HepG2 (cell line): ENCODE measurements around the gene SPPL3. TPM values are rescaled to one million over a fixed set of nuclear protein-coding genes. Genes with fewer than 3 reads are reported as not detected.

ENCODE experiments used
- ARHGAP35 ChIP-seq: sonication (generic); formaldehyde crosslinking; IDR thresholded peaks from 2 replicates; pipeline ENCODE4 v1.9.0; 2022; ENCODE audit warnings: mild to moderate bottlenecking, inconsistent platforms, moderate library complexity, missing genetic modification reagents, borderline replicate concordance
- BHLHE40 ChIP-seq: IDR thresholded peaks from 2 replicates; pipeline ENCODE4 v1.6.1; 2011; ENCODE audit warnings: low read length, improper control_type of control experiment
- CBFB ChIP-seq: sonication (generic); formaldehyde crosslinking; IDR thresholded peaks from 2 replicates; pipeline ENCODE4 v1.4.0; 2020; ENCODE audit warnings: missing genetic modification reagents
- IRX3 ChIP-seq: sonication (generic); formaldehyde crosslinking; IDR thresholded peaks from 2 replicates; pipeline ENCODE4 v1.8.1; 2023; ENCODE audit warnings: mild to moderate bottlenecking, low read depth, missing genetic modification reagents, borderline replicate concordance
- MTERF4 ChIP-seq: sonication (generic); formaldehyde crosslinking; IDR thresholded peaks from 2 replicates; pipeline ENCODE4 v1.8.0; 2023; ENCODE audit warnings: mild to moderate bottlenecking, missing genetic modification reagents
- NR2C2 ChIP-seq: sonication (generic); formaldehyde crosslinking; IDR thresholded peaks from 2 replicates; pipeline ENCODE4 v1.4.0; 2020; ENCODE audit warnings: missing genetic modification reagents, mild to moderate bottlenecking, moderate library complexity, borderline replicate concordance
- PCBP1 ChIP-seq: fragments of 200-400 bp; formaldehyde crosslinking; IDR thresholded peaks from 2 replicates; pipeline ENCODE4 v1.6.1; 2017; ENCODE audit warnings: mild to moderate bottlenecking, low read depth, low read length, borderline replicate concordance
- PRPF4 ChIP-seq: fragments of 200-400 bp; formaldehyde crosslinking; IDR thresholded peaks from 2 replicates; pipeline ENCODE4 v1.6.1; 2016; ENCODE audit warnings: low read length, low read depth; ENCODE audit not compliant: poor library complexity, severe bottlenecking
- SKI ChIP-seq: fragments of 450-650 bp; IDR thresholded peaks from one replicate; pipeline ENCODE4 v1.6.1; 2018; ENCODE audit warnings: mild to moderate bottlenecking; ENCODE audit not compliant: partially characterized antibody
- ZBTB20 ChIP-seq: sonication (generic); formaldehyde crosslinking; IDR thresholded peaks from 2 replicates; pipeline ENCODE4 v1.8.1; 2023; ENCODE audit warnings: missing genetic modification reagents, low read depth, mild to moderate bottlenecking, borderline replicate concordance
- ZNF329 ChIP-seq: sonication (generic); formaldehyde crosslinking; IDR thresholded peaks from 2 replicates; pipeline ENCODE4 v1.9.0; 2021; ENCODE audit warnings: low read depth, mild to moderate bottlenecking, missing genetic modification reagents
- ZNF639 ChIP-seq: conservative IDR thresholded peaks from 2 replicates; pipeline ENCODE4 v1.6.1; 2018; ENCODE audit warnings: missing genetic modification reagents
- ZNF768 ChIP-seq: sonication (generic); formaldehyde crosslinking; IDR thresholded peaks from 2 replicates; pipeline ENCODE4 v1.4.0; 2020; ENCODE audit warnings: missing genetic modification reagents
- polyA plus RNA-seq, 8 experiments: library from polyadenylated mRNA; depleted of rRNA in 3 of 8; stranded (reverse) in 7 of 8; unstranded in 1 of 8; fragments of >200 nt; fragmentation: Illumina TruSeq in 4 of 8; extraction: Trizol in 4 of 8; gene quantifications; 2 replicates each; pipeline versions ENCODE4 v1.2.1 to v1.2.3, GENCODE V29; 2011 to 2016; ENCODE audit warnings: low read depth in 4 of 8, missing spikeins in 1 of 8, mixed read lengths in 1 of 8; ENCODE audit not compliant: insufficient read depth in 1 of 8
- total RNA-seq, 5 experiments: library from RNA; depleted of rRNA; stranded (reverse); fragments of >200 nt; fragmentation: Illumina TruSeq; extraction: Trizol; gene quantifications; 2 replicates each; pipeline ENCODE4 v1.2.3, GENCODE V29; 2016; ENCODE audit warnings: low read depth in 1 of 5
- TF ChIP-seq, protein P1 (sequence below): sonication (generic); formaldehyde crosslinking; IDR thresholded peaks from 2 replicates; pipeline ENCODE4 v1.4.0; 2020; ENCODE audit warnings: missing genetic modification reagents
- TF ChIP-seq, protein P2 (sequence below): sonication (generic); formaldehyde crosslinking; IDR thresholded peaks from 2 replicates; pipeline ENCODE4 v1.4.0; 2020; ENCODE audit warnings: missing genetic modification reagents
- TF ChIP-seq, protein P3 (sequence below): sonication (generic); formaldehyde crosslinking; IDR thresholded peaks from 2 replicates; pipeline ENCODE4 v1.5.1; 2020; ENCODE audit warnings: mild to moderate bottlenecking, missing genetic modification reagents, moderate library complexity
- TF ChIP-seq, protein P4 (sequence below): sonication (generic); formaldehyde crosslinking; IDR thresholded peaks from 2 replicates; pipeline ENCODE4 v1.5.0; 2020; ENCODE audit warnings: mild to moderate bottlenecking, missing genetic modification reagents

SPPL3 gene
- total and polyA plus RNA-seq, 2 of the 13 experiments (the other 11 are each of a cell fraction or from before 2014, with no cell fraction given) = 8.9 to 9.1 TPM

GRCh38 chr12:120904197-120904773 lies at the start of gene SPPL3 (continued):
- TF ChIP-seq, protein P1, sequence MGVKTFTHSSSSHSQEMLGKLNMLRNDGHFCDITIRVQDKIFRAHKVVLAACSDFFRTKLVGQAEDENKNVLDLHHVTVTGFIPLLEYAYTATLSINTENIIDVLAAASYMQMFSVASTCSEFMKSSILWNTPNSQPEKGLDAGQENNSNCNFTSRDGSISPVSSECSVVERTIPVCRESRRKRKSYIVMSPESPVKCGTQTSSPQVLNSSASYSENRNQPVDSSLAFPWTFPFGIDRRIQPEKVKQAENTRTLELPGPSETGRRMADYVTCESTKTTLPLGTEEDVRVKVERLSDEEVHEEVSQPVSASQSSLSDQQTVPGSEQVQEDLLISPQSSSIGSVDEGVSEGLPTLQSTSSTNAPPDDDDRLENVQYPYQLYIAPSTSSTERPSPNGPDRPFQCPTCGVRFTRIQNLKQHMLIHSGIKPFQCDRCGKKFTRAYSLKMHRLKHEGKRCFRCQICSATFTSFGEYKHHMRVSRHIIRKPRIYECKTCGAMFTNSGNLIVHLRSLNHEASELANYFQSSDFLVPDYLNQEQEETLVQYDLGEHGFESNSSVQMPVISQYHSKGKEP (CRISPR knock-in tag) = no peak
- TF ChIP-seq MTERF4 (CRISPR knock-in tag) (no peak), ARHGAP35 (0 out of 2 replicates have a peak, but pooled peaks have one; percentile 46), IRX3 (CRISPR knock-in tag) (no peak), BHLHE40 (peak; percentile 99), ZNF768 (CRISPR knock-in tag) (0 out of 2 replicates have a peak, but pooled peaks have one; percentile 27), ZNF639 (0 out of 2 replicates have a peak, but pooled peaks have one; percentile 19), PCBP1 (0 out of 2 replicates have a peak, but pooled peaks have one; percentile 65), NR2C2 (0 out of 2 replicates have a peak, but pooled peaks have one; percentile 5), PRPF4 (no peak), ZBTB20 (CRISPR knock-in tag) (no peak), CBFB (peak; percentile 59; the same call in 1 of the 2 replicates), SKI (peak; percentile 23), ZNF329 (no peak)
- TF ChIP-seq, protein P2, sequence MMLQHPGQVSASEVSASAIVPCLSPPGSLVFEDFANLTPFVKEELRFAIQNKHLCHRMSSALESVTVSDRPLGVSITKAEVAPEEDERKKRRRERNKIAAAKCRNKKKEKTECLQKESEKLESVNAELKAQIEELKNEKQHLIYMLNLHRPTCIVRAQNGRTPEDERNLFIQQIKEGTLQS (CRISPR knock-in tag) = peak; percentile 8; the same call in 1 of the 2 replicates
- TF ChIP-seq, protein P3, sequence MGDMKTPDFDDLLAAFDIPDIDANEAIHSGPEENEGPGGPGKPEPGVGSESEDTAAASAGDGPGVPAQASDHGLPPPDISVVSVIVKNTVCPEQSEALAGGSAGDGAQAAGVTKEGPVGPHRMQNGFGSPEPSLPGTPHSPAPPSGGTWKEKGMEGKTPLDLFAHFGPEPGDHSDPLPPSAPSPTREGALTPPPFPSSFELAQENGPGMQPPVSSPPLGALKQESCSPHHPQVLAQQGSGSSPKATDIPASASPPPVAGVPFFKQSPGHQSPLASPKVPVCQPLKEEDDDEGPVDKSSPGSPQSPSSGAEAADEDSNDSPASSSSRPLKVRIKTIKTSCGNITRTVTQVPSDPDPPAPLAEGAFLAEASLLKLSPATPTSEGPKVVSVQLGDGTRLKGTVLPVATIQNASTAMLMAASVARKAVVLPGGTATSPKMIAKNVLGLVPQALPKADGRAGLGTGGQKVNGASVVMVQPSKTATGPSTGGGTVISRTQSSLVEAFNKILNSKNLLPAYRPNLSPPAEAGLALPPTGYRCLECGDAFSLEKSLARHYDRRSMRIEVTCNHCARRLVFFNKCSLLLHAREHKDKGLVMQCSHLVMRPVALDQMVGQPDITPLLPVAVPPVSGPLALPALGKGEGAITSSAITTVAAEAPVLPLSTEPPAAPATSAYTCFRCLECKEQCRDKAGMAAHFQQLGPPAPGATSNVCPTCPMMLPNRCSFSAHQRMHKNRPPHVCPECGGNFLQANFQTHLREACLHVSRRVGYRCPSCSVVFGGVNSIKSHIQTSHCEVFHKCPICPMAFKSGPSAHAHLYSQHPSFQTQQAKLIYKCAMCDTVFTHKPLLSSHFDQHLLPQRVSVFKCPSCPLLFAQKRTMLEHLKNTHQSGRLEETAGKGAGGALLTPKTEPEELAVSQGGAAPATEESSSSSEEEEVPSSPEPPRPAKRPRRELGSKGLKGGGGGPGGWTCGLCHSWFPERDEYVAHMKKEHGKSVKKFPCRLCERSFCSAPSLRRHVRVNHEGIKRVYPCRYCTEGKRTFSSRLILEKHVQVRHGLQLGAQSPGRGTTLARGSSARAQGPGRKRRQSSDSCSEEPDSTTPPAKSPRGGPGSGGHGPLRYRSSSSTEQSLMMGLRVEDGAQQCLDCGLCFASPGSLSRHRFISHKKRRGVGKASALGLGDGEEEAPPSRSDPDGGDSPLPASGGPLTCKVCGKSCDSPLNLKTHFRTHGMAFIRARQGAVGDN = peak; percentile 82
- TF ChIP-seq, protein P4, sequence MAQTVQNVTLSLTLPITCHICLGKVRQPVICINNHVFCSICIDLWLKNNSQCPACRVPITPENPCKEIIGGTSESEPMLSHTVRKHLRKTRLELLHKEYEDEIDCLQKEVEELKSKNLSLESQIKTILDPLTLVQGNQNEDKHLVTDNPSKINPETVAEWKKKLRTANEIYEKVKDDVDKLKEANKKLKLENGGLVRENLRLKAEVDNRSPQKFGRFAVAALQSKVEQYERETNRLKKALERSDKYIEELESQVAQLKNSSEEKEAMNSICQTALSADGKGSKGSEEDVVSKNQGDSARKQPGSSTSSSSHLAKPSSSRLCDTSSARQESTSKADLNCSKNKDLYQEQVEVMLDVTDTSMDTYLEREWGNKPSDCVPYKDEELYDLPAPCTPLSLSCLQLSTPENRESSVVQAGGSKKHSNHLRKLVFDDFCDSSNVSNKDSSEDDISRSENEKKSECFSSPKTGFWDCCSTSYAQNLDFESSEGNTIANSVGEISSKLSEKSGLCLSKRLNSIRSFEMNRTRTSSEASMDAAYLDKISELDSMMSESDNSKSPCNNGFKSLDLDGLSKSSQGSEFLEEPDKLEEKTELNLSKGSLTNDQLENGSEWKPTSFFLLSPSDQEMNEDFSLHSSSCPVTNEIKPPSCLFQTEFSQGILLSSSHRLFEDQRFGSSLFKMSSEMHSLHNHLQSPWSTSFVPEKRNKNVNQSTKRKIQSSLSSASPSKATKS (CRISPR knock-in tag) = no peak
